ENCODE data around the gene ARCN1. TPM values are rescaled to one million over a fixed set of nuclear protein-coding genes. Genes with fewer than 3 reads are reported as not detected.
A peak's percentile ranks its signal among the peaks of the same experiment; 100 is the strongest.
"Not testable (repeated sequence)": the region's sequence is repeated elsewhere in the genome, so short reads cannot be mapped to it uniquely, and the experiment has no call there.

ARCN1 gene
- total RNA-seq, 2 experiments from 2014 or later, result 180 to 182 TPM

DNA sequence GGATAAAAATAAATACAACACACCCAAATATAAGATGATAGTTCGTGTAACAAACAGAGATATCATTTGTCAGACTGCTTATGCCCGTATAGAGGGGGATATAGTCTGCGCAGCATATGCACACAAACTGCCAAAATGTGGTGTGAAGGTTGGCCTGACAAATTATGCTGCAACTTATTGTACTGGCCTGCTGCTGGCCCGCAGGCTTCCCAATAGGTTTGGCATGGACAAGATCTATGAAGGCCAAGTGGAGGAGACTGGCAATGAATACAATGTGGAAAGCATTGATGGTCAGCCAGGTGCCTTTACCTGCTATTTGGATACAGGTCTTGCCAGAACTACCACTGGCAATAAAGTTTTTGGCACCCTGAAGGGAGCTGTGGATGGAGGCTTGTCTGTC lies 11.4 kb upstream of the ARCN1 start:
- Mint-ChIP-seq H3K9me3 (no peaks in the 10 kb centered on the region), H3K4me1 (ENCODE audit: low read depth) (peaks cover 6% of the 10 kb centered on the region), H3K27ac (no peak overlapping the region)

DNA sequence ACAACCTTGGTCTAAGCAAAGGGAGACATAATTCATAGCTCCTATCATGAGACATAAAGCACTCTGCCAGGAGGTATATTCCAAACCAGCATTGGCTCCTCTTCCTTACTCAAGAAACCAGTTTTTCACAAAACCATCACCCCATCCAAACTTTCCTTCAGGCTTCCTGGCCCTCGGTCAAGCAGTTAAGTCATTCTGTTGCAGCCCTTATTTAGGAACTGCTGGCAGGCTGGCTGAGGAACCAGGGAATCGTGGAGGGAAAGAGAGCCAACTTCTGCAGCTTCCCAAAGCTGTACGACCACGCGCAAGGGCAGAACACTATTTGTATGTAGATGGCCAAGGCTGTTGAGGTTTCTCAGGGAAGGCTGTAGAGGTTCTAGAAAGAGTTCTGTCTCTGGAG lies 7.2 kb upstream of the ARCN1 start:
- peak overlapping the region; percentile 67 for H3K4me3 Mint-ChIP-seq
- intact Hi-C loops (cut with micrococcal nuclease), result no loop called here

More for the DNA sequence above, 11.4 kb upstream of the ARCN1 start:
- CTCF ChIA-PET, result no interaction called here
- Mint-ChIP-seq H3K36me3 (no peaks in the 10 kb centered on the region), H3K4me3 (no peak overlapping the region), H3K27me3 (no peaks in the 10 kb centered on the region)
- intact Hi-C loops (cut with micrococcal nuclease), result no loop called here
- POLR2A ChIA-PET, result no interaction called here
- DNase-seq, result no peak

DNA sequence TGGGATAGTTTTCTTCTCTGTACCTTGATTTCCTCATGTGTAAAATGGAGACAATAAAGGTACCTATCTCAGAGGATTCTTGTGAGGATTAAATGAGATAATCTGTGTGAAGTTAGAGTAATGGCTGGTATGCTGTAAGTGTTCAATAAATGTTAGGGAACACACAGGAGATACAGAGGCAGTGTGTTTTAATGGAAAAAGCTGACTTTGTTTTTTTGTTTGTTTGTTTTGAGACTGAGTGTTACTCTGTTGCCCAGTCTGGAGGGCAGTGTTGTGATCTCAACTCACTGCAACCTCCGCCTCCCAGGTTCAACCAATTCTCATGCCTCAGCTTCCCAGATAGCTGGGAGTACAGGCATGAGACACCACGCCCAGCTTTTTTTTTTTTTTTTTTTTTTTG lies 2.5 kb upstream of the ARCN1 start:
- ChIA-PET CTCF (interaction anchor here (0.8 to 1.6 kb wide), 3 partner anchors 125 to 274 kb away, joined by 3 to 7 read pairs (median 5); no protein-coding TSS in a partner anchor), POLR2A (interaction anchor here (0.6 to 0.7 kb wide), 2 partner anchors 30 to 396 kb away, joined by 4 to 5 read pairs; no protein-coding TSS in a partner anchor)
- Mint-ChIP-seq H3K9me3 (no peaks in the 10 kb centered on the region), H3K4me3 (no peak overlapping the region), H3K4me1 (ENCODE audit: low read depth) (peaks cover 35% of the 10 kb centered on the region), H3K27ac (no peak overlapping the region), H3K36me3 (peaks cover 9% of the 10 kb centered on the region), H3K27me3 (no peaks in the 10 kb centered on the region)
- intact Hi-C loops (cut with micrococcal nuclease), result loop anchor here (5.0 kb wide), 1 partner anchor 367 kb away; no protein-coding TSS in a partner anchor
- no peak for DNase-seq

More for the DNA sequence above, 7.2 kb upstream of the ARCN1 start:
- DNase-seq, result no peak
- no peaks in the 10 kb centered on the region for H3K36me3 Mint-ChIP-seq
- H3K27me3 Mint-ChIP-seq, result no peaks in the 10 kb centered on the region
- CTCF ChIA-PET, result interaction anchor here (0.8 to 1.0 kb wide), 3 partner anchors 44 to 52 kb away, joined by 3 to 4 read pairs (median 3); no protein-coding TSS in a partner anchor
- H3K27ac Mint-ChIP-seq, result no peak overlapping the region
- peaks cover 7% of the 10 kb centered on the region for H3K4me1 Mint-ChIP-seq (ENCODE audit: low read depth)
- POLR2A ChIA-PET, result no interaction called here
- H3K9me3 Mint-ChIP-seq, result no peaks in the 10 kb centered on the region

DNA sequence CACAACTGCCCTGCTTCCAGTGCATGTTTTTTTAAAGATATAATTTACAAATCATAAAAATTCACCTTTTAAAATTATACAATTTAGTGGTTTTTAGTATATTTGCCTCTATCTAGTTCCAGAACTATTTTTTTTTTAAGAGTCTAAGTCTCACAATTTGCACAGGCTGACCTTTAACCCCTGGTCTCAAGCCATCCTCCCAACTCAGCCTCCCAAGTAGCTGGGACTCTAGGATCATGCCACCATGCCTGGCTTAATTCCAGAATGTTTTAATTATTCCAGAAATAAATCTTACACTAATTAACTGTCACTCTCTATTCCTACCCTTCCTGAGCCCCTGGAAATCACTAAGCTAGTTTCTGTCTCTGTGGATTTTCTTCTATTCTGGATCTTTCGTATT lies 1.4 kb upstream of the ARCN1 start:
- Mint-ChIP-seq H3K4me3 (no peak overlapping the region), H3K27me3 (no peaks in the 10 kb centered on the region), H3K9me3 (no peaks in the 10 kb centered on the region), H3K36me3 (peaks cover 9% of the 10 kb centered on the region), H3K27ac (peak overlapping the region; percentile 14), H3K4me1 (ENCODE audit: low read depth) (peaks cover 40% of the 10 kb centered on the region)
- ChIA-PET POLR2A (no interaction called here), CTCF (interaction anchor here (1.2 to 1.4 kb wide), 2 partner anchors 13 to 24 kb away, joined by 3 read pairs; no protein-coding TSS in a partner anchor)
- intact Hi-C loops (cut with micrococcal nuclease), result loop anchor here (5.0 kb wide), 1 partner anchor 368 kb away; no protein-coding TSS in a partner anchor
- DNase-seq, result no peak

DNA sequence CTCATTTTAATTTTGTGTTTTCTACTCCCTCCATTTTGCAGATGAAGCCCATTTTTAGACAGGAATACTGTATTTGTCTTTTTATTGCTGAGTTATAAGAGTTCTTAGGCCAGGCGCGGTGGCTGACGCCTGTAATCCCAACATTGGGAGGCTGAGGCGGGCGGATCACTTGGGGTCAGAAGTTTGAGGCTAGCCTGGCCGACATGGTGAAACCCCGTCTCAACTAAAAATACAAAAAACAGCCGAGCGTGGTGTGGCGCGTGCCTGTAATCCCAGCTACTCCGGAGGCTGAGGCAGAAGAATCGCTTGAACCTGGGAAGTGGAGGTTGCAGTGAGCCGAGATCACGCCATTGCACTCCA lies 528 bp upstream of the ARCN1 start:
- CTCF ChIA-PET, result interaction anchor here (0.6 to 1.8 kb wide), 4 partner anchors 14 to 258 kb away, joined by 3 to 6 read pairs (median 4); no protein-coding TSS in a partner anchor

DNA sequence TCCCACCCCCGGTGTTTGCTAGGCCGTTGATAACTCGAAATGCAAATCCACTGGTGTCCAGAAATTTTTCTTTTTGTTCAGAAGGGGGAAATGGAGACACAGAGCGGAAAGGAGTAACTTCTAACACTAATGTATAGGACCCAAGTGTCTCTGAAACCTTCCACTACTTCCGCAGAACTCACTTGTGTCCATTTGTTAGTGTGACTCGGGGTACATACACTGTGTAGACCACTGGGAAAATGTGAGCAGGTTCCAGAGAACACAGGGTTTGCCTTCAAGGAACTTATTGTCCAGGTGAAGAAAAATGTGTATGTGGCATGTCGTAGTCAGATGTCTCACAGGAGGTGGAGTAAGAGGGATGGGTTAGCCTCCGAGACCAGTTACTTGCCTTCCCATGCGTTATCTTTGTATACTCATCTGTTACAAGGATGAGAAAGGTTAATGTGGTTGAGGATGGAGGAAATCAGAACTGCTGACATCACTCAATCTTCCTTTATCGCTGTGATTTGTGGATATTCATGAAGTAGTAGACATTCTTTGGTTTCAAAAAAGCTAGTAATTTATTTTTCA lies 857 bp downstream of the ARCN1 start:
- Mint-ChIP-seq H3K27ac (peak overlapping the region; percentile 92), H3K36me3 (peaks cover 14% of the 10 kb centered on the region)

More for the DNA sequence above, 528 bp upstream of the ARCN1 start:
- H3K4me3 Mint-ChIP-seq, result peak overlapping the region; percentile 87
- POLR2A ChIA-PET, result interaction anchor here (0.7 to 1.4 kb wide), 6 partner anchors 9 to 330 kb away, joined by 3 to 5 read pairs (median 4); partner anchors contain the start of gene CD3D
- H3K27ac Mint-ChIP-seq, result peak overlapping the region; percentile 92
- DNase-seq, result peak; percentile 37
- H3K36me3 Mint-ChIP-seq, H3K27me3 Mint-ChIP-seq, H3K9me3 Mint-ChIP-seq: not testable (repeated sequence)
- intact Hi-C loops (cut with micrococcal nuclease), result loop anchor here (2.0 to 5.0 kb wide), 5 partner anchors 23 to 369 kb away; partner anchors contain the start of genes ATP5MG, KMT2A and TMEM25
- peaks cover 45% of the 10 kb centered on the region for H3K4me1 Mint-ChIP-seq (ENCODE audit: low read depth)

DNA sequence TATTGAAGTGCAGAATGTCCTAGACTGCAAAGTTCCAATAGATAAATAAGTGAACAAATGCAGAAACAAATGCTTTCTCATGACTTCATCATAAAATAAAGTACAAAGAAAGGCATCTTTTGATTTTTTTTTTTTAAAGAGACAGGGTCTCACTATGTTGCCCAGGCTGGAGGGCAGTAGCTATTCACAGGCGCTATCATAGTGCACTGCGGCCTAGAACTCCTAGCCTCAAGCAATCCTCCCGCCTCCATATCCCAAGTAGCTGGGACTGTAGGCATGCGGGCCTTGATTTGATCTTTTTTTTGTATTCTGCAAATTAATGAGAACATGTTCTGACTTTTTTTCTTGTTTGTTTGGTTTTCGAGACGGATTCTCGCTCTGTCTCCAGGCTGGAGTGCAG lies 2.4 kb downstream of the ARCN1 start:
- Mint-ChIP-seq H3K27me3 (no peaks in the 10 kb centered on the region), H3K36me3 (peaks cover 14% of the 10 kb centered on the region), H3K4me1 (ENCODE audit: low read depth) (peaks cover 66% of the 10 kb centered on the region), H3K4me3 (peak overlapping the region; percentile 26), H3K27ac (no peak overlapping the region), H3K9me3 (no peaks in the 10 kb centered on the region)
- DNase-seq, result no peak
- ChIA-PET POLR2A (no interaction called here), CTCF (interaction anchor here (0.6 to 1.1 kb wide), 2 partner anchors 9 to 149 kb away, joined by 3 to 4 read pairs; no protein-coding TSS in a partner anchor)
- intact Hi-C loops (cut with micrococcal nuclease), result loop anchor here (5.0 kb wide), 1 partner anchor 372 kb away; no protein-coding TSS in a partner anchor

More for the DNA sequence above, 857 bp downstream of the ARCN1 start:
- intact Hi-C loops (cut with micrococcal nuclease), result loop anchor here (1.0 to 5.0 kb wide), 6 partner anchors 22 to 371 kb away; partner anchors contain the start of genes ATP5MG, KMT2A and TMEM25
- peak; percentile 53 for DNase-seq
- H3K27me3 Mint-ChIP-seq, result no peaks in the 10 kb centered on the region
- H3K9me3 Mint-ChIP-seq, result no peaks in the 10 kb centered on the region
- H3K4me3 Mint-ChIP-seq, result peak overlapping the region; percentile 87
- CTCF ChIA-PET, result interaction anchor here (0.8 to 1.8 kb wide), 4 partner anchors 20 to 39 kb away, joined by 3 to 6 read pairs (median 5); no protein-coding TSS in a partner anchor
- POLR2A ChIA-PET, result interaction anchor here (0.7 to 1.4 kb wide), 8 partner anchors 8 to 313 kb away, joined by 3 to 5 read pairs (median 4); partner anchors contain the start of genes CD3D and KMT2A
- peaks cover 56% of the 10 kb centered on the region for H3K4me1 Mint-ChIP-seq (ENCODE audit: low read depth)

DNA sequence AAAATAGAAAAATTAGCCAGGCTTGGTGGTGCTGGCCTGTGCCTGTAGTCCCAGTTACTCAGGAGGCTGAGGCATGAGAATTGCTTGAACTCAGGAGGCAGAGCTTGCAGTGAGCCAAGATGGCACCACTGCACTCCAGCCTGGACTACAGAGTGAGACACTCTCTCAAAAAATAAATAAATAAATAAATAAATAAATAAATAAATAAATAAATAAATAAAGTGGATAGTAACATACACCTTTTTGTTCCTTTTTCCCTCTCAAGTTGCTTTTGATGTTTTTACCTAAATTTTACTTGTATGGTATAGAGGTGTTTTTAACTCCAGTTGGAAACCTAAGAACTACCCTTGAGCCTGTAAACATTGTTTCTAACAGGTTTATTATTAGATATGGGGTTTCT lies 5.8 kb downstream of the ARCN1 start:
- peaks cover 52% of the 10 kb centered on the region for H3K4me1 Mint-ChIP-seq (ENCODE audit: low read depth)
- POLR2A ChIA-PET, result interaction anchor here (0.5 to 0.7 kb wide), 2 partner anchors 26 to 28 kb away, joined by 3 to 4 read pairs; no protein-coding TSS in a partner anchor
- H3K9me3 Mint-ChIP-seq; intact Hi-C loops (cut with micrococcal nuclease); H3K4me3 Mint-ChIP-seq; DNase-seq; H3K27ac Mint-ChIP-seq; H3K27me3 Mint-ChIP-seq: not testable (repeated sequence)
- H3K36me3 Mint-ChIP-seq, result peaks cover 16% of the 10 kb centered on the region
- CTCF ChIA-PET, result interaction anchor here (1.3 kb wide), 1 partner anchor 17 kb away, joined by 5 read pairs; no protein-coding TSS in a partner anchor

DNA sequence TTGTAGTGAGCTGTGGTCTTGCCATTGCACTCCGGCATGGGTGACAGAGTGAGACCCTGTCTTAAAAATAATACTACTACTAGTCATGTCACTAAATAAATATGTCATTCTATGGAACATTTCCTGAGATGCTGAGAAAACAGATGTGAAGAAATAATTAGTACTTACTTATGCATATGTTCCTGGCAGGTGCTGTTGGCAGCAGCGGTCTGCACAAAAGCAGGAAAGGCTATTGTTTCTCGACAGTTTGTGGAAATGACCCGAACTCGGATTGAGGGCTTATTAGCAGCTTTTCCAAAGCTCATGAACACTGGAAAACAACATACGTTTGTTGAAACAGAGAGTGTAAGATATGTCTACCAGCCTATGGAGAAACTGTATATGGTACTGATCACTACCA lies 8.8 kb downstream of the ARCN1 start:
- Mint-ChIP-seq H3K4me1 (ENCODE audit: low read depth) (peaks cover 24% of the 10 kb centered on the region), H3K27ac (no peak overlapping the region), H3K27me3 (no peaks in the 10 kb centered on the region), H3K9me3 (no peaks in the 10 kb centered on the region), H3K4me3 (no peak overlapping the region), H3K36me3 (peaks cover 32% of the 10 kb centered on the region)
- intact Hi-C loops (cut with micrococcal nuclease), result no loop called here
- POLR2A ChIA-PET, result interaction anchor here (1.4 kb wide), 1 partner anchor 9 kb away, joined by 5 read pairs; the partner anchor contains the start of gene ARCN1
- no peak for DNase-seq
- CTCF ChIA-PET, result interaction anchor here (0.6 kb wide), 1 partner anchor 14 kb away, joined by 3 read pairs; no protein-coding TSS in a partner anchor

DNA sequence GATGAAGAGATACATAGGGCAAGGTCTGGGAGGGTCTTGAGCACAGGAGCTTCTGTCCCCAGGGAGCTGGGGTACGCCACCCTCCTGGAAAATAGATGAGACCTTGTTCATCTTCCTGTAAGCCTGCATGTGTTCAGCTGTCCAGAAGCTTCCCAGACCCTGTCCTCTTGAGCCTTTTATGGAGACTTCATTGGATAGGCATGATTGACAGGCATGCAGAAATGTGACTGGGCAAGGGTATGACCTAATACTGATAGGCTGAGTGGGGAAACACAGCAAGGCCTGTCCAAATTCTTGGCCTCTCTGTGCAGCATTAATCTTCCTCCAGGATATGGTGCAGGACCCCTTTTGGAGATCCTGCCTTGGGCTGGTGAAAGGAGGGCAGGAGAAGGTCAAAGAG lies 15.7 kb downstream of the ARCN1 start:
- intact Hi-C loops (cut with micrococcal nuclease), result no loop called here
- Mint-ChIP-seq H3K27ac (no peak overlapping the region), H3K9me3 (no peaks in the 10 kb centered on the region), H3K36me3 (peaks cover 41% of the 10 kb centered on the region), H3K4me1 (ENCODE audit: low read depth) (no peaks in the 10 kb centered on the region), H3K4me3 (no peak overlapping the region), H3K27me3 (no peaks in the 10 kb centered on the region)
- ChIA-PET CTCF (interaction anchor here (0.6 to 1.3 kb wide), 2 partner anchors 71 to 303 kb away, joined by 3 to 4 read pairs; no protein-coding TSS in a partner anchor), POLR2A (no interaction called here)
- DNase-seq, result no peak

DNA sequence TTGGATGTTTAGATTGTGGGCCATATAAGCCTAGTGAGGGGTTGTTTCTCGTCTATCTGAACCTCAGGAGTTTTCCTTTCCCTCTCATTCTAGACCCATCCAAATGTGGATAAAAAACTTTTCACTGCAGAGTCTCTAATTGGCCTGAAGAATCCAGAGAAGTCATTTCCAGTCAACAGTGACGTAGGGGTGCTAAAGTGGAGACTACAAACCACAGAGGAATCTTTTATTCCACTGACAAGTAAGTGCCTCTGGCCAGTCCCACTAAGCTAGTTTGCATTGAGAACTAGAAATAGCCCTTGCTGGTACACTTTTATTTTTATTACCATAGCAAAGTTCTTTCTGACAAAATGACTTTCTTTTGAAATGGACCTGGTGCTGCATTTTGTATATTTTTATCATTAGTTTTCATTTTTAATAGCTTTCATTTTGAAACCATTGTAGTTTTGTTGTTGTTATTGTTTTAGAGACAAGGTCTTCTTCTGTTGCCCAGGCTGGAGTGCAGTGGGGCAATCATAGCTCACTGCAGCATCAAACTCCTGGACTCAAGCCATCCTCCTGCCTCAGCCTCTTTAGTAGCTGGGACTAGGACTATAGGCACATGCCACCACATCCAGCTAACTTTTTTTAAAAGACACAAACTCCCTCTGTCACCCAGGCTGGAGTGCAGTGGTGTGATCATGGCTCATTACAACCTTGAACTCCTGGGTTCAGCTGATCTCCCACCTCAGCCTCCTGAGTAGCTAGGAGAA lies 20.6 kb downstream of the ARCN1 start:
- ChIA-PET CTCF (interaction anchor here (1.0 to 6.8 kb wide), 4 partner anchors 13 to 97 kb away, joined by 3 to 137 read pairs (median 4); partner anchors contain the start of gene PHLDB1), POLR2A (interaction anchor here (1.4 kb wide), 1 partner anchor 12 kb away, joined by 3 read pairs; no protein-coding TSS in a partner anchor)
- DNase-seq, result no peak
- Mint-ChIP-seq H3K4me3 (no peak overlapping the region), H3K27me3 (no peaks in the 10 kb centered on the region), H3K27ac (no peak overlapping the region), H3K36me3 (peaks cover 38% of the 10 kb centered on the region), H3K4me1 (ENCODE audit: low read depth) (peaks cover 14% of the 10 kb centered on the region), H3K9me3 (no peaks in the 10 kb centered on the region)
- intact Hi-C loops (cut with micrococcal nuclease), result no loop called here
